Testis (tissue), 2 donors: Measurements from ENCODE around the gene UNC80.

Experiments
- CTCF ChIP-seq, 3 experiments: fragments of 450-650 bp in 2 of 3; fragments of 200-600 bp in 1 of 3; sonication (generic) in 1 of 3; IDR thresholded peaks; one replicate each; pipeline ENCODE4 v1.5.1; 2016 to 2019; ENCODE audit warnings: antibody characterized with exemption in 3 of 3, mild to moderate bottlenecking in 2 of 3, moderate library complexity in 1 of 3
- POLR2A ChIP-seq: fragments of 450-650 bp; IDR thresholded peaks from one replicate; pipeline ENCODE4 v1.6.1; 2017; ENCODE audit warnings: antibody characterized with exemption, mild to moderate bottlenecking, moderate library complexity

- TF ChIP-seq CTCF (IDR thresholded peaks at IDR 0.05) = no peak
- no peak for TF ChIP-seq POLR2A
Observed at GRCh38 chr2:209821806-209822205, 50.2 kb downstream of the UNC80 start.
